ENCODE measurements around the gene R3HDM1. TPM values are rescaled to one million over a fixed set of nuclear protein-coding genes. Genes with fewer than 3 reads are reported as not detected.

Gene R3HDM1
- polyA plus RNA-seq, 1 donor = 23.5 TPM

- Histone ChIP-seq H3K27ac (ENCODE audit: low read length) (no peak overlapping the region), H3K4me3 (ENCODE audit: low read length) (no peak overlapping the region), H3K4me1 (ENCODE audit: control insufficient read depth, insufficient read depth, low read length) (no peaks in the 10 kb centered on the region), H3K27me3 (ENCODE audit: control insufficient read depth, insufficient read depth, low read length) (no peaks in the 10 kb centered on the region), H3K9me3 (ENCODE audit: control insufficient read depth, low read depth, low read length) (no peaks in the 10 kb centered on the region), H3K36me3 (ENCODE audit: control insufficient read depth, insufficient read depth, low read length) (no peaks in the 10 kb centered on the region)
- no CpG with 5 or more reads among the region's 4 CpGs for WGBS (ENCODE audit: insufficient coverage, low lambda C conversion rate)
- DNase-seq = no peak
Measured at GRCh38 chr2:135563793-135564192, 32.5 kb downstream of the R3HDM1 start.

- Histone ChIP-seq H3K36me3 (ENCODE audit: control insufficient read depth, insufficient read depth, low read length) (no peaks in the 10 kb centered on the region), H3K27me3 (ENCODE audit: control insufficient read depth, insufficient read depth, low read length) (no peaks in the 10 kb centered on the region), H3K4me1 (ENCODE audit: control insufficient read depth, insufficient read depth, low read length) (no peaks in the 10 kb centered on the region), H3K27ac (ENCODE audit: low read length) (no peak overlapping the region), H3K4me3 (ENCODE audit: low read length) (no peak overlapping the region), H3K9me3 (ENCODE audit: control insufficient read depth, low read depth, low read length) (no peaks in the 10 kb centered on the region)
- 73% methylated on average over 2 of the region's 2 CpGs for WGBS (ENCODE audit: insufficient coverage, low lambda C conversion rate)
- no peak for DNase-seq
Measured at GRCh38 chr2:135570884-135571283, 39.6 kb downstream of the R3HDM1 start.

GRCh38 chr2:135573620-135574019, 42.3 kb downstream of the R3HDM1 start:
- H3K9me3 ChIP-seq (ENCODE audit: control insufficient read depth, low read depth, low read length) = no peaks in the 10 kb centered on the region
- H3K4me3 ChIP-seq (ENCODE audit: low read length) = no peak overlapping the region
- no peaks in the 10 kb centered on the region for H3K36me3 ChIP-seq (ENCODE audit: control insufficient read depth, insufficient read depth, low read length)
- H3K27me3 ChIP-seq (ENCODE audit: control insufficient read depth, insufficient read depth, low read length) = no peaks in the 10 kb centered on the region
- no peaks in the 10 kb centered on the region for H3K4me1 ChIP-seq (ENCODE audit: control insufficient read depth, insufficient read depth, low read length)
- no peak overlapping the region for H3K27ac ChIP-seq (ENCODE audit: low read length)
- 100% methylated on average over 1 of the region's 1 CpG for WGBS (ENCODE audit: insufficient coverage, low lambda C conversion rate)
- no peak for DNase-seq

- no peak for DNase-seq
- H3K4me1 ChIP-seq (ENCODE audit: control insufficient read depth, insufficient read depth, low read length) = no peaks in the 10 kb centered on the region
- WGBS (ENCODE audit: insufficient coverage, low lambda C conversion rate) = 100% methylated on average over 1 of the region's 3 CpGs
- H3K36me3 ChIP-seq (ENCODE audit: control insufficient read depth, insufficient read depth, low read length) = no peaks in the 10 kb centered on the region
- H3K4me3 ChIP-seq (ENCODE audit: low read length) = no peak overlapping the region
- H3K27ac ChIP-seq (ENCODE audit: low read length) = no peak overlapping the region
- H3K9me3 ChIP-seq (ENCODE audit: control insufficient read depth, low read depth, low read length) = no peaks in the 10 kb centered on the region
- no peaks in the 10 kb centered on the region for H3K27me3 ChIP-seq (ENCODE audit: control insufficient read depth, insufficient read depth, low read length)
Measured at GRCh38 chr2:135581282-135581681, 50.0 kb downstream of the R3HDM1 start.

GRCh38 chr2:135582383-135582782, 51.1 kb downstream of the R3HDM1 start:
- Histone ChIP-seq H3K36me3 (ENCODE audit: control insufficient read depth, insufficient read depth, low read length) (no peaks in the 10 kb centered on the region), H3K27me3 (ENCODE audit: control insufficient read depth, insufficient read depth, low read length) (no peaks in the 10 kb centered on the region), H3K9me3 (ENCODE audit: control insufficient read depth, low read depth, low read length) (no peaks in the 10 kb centered on the region), H3K4me3 (ENCODE audit: low read length) (no peak overlapping the region), H3K4me1 (ENCODE audit: control insufficient read depth, insufficient read depth, low read length) (no peaks in the 10 kb centered on the region), H3K27ac (ENCODE audit: low read length) (no peak overlapping the region)
- no peak for DNase-seq
- no CpG with 5 or more reads among the region's 2 CpGs for WGBS (ENCODE audit: insufficient coverage, low lambda C conversion rate)

GRCh38 chr2:135585586-135585985, 54.3 kb downstream of the R3HDM1 start:
- H3K27ac ChIP-seq (ENCODE audit: low read length) = no peak overlapping the region
- H3K9me3 ChIP-seq (ENCODE audit: control insufficient read depth, low read depth, low read length) = no peaks in the 10 kb centered on the region
- no peaks in the 10 kb centered on the region for H3K4me1 ChIP-seq (ENCODE audit: control insufficient read depth, insufficient read depth, low read length)
- no peak for DNase-seq
- no peak overlapping the region for H3K4me3 ChIP-seq (ENCODE audit: low read length)
- no peaks in the 10 kb centered on the region for H3K36me3 ChIP-seq (ENCODE audit: control insufficient read depth, insufficient read depth, low read length)
- no peaks in the 10 kb centered on the region for H3K27me3 ChIP-seq (ENCODE audit: control insufficient read depth, insufficient read depth, low read length)
- no CpG with 5 or more reads among the region's 2 CpGs for WGBS (ENCODE audit: insufficient coverage, low lambda C conversion rate)

GRCh38 chr2:135586148-135586547, 54.9 kb downstream of the R3HDM1 start:
- no CpG with 5 or more reads among the region's 1 CpG for WGBS (ENCODE audit: insufficient coverage, low lambda C conversion rate)

GRCh38 chr2:135587958-135588357, 56.7 kb downstream of the R3HDM1 start:
- Histone ChIP-seq H3K27me3 (ENCODE audit: control insufficient read depth, insufficient read depth, low read length) (no peaks in the 10 kb centered on the region), H3K27ac (ENCODE audit: low read length) (no peak overlapping the region), H3K4me3 (ENCODE audit: low read length) (no peak overlapping the region), H3K36me3 (ENCODE audit: control insufficient read depth, insufficient read depth, low read length) (no peaks in the 10 kb centered on the region), H3K9me3 (ENCODE audit: control insufficient read depth, low read depth, low read length) (no peaks in the 10 kb centered on the region), H3K4me1 (ENCODE audit: control insufficient read depth, insufficient read depth, low read length) (no peaks in the 10 kb centered on the region)
- DNase-seq = no peak
- WGBS (ENCODE audit: insufficient coverage, low lambda C conversion rate) = 86% methylated on average over 1 of the region's 1 CpG

More at GRCh38 chr2:135586148-135586547, 54.9 kb downstream of the R3HDM1 start:
- Histone ChIP-seq H3K27ac (ENCODE audit: low read length) (no peak overlapping the region), H3K9me3 (ENCODE audit: control insufficient read depth, low read depth, low read length) (no peaks in the 10 kb centered on the region), H3K4me3 (ENCODE audit: low read length) (no peak overlapping the region), H3K27me3 (ENCODE audit: control insufficient read depth, insufficient read depth, low read length) (no peaks in the 10 kb centered on the region), H3K4me1 (ENCODE audit: control insufficient read depth, insufficient read depth, low read length) (no peaks in the 10 kb centered on the region), H3K36me3 (ENCODE audit: control insufficient read depth, insufficient read depth, low read length) (no peaks in the 10 kb centered on the region)
- no peak for DNase-seq

GRCh38 chr2:135590619-135591260, 59.5 kb downstream of the R3HDM1 start:
- no peak for DNase-seq

GRCh38 chr2:135600915-135601314, 69.6 kb downstream of the R3HDM1 start:
- no peaks in the 10 kb centered on the region for H3K4me1 ChIP-seq (ENCODE audit: control insufficient read depth, insufficient read depth, low read length)
- no peak overlapping the region for H3K4me3 ChIP-seq (ENCODE audit: low read length)
- 86% methylated on average over 1 of the region's 2 CpGs for WGBS (ENCODE audit: insufficient coverage, low lambda C conversion rate)
- DNase-seq = no peak
- no peaks in the 10 kb centered on the region for H3K9me3 ChIP-seq (ENCODE audit: control insufficient read depth, low read depth, low read length)
- H3K27me3 ChIP-seq (ENCODE audit: control insufficient read depth, insufficient read depth, low read length) = no peaks in the 10 kb centered on the region
- no peak overlapping the region for H3K27ac ChIP-seq (ENCODE audit: low read length)
- peaks cover 15% of the 10 kb centered on the region for H3K36me3 ChIP-seq (ENCODE audit: control insufficient read depth, insufficient read depth, low read length)

More at GRCh38 chr2:135590619-135591260, 59.5 kb downstream of the R3HDM1 start:
- no peak overlapping the region for H3K4me3 ChIP-seq (ENCODE audit: low read length)
- no peaks in the 10 kb centered on the region for H3K4me1 ChIP-seq (ENCODE audit: control insufficient read depth, insufficient read depth, low read length)
- H3K27me3 ChIP-seq (ENCODE audit: control insufficient read depth, insufficient read depth, low read length) = no peaks in the 10 kb centered on the region
- H3K36me3 ChIP-seq (ENCODE audit: control insufficient read depth, insufficient read depth, low read length) = no peaks in the 10 kb centered on the region
- no peak overlapping the region for H3K27ac ChIP-seq (ENCODE audit: low read length)
- WGBS (ENCODE audit: insufficient coverage, low lambda C conversion rate) = 80% methylated on average over 2 of the region's 2 CpGs
- no peaks in the 10 kb centered on the region for H3K9me3 ChIP-seq (ENCODE audit: control insufficient read depth, low read depth, low read length)

GRCh38 chr2:135603543-135603942, 72.3 kb downstream of the R3HDM1 start:
- 40% methylated on average over 1 of the region's 7 CpGs for WGBS (ENCODE audit: insufficient coverage, low lambda C conversion rate)
- Histone ChIP-seq H3K4me1 (ENCODE audit: control insufficient read depth, insufficient read depth, low read length) (no peaks in the 10 kb centered on the region), H3K9me3 (ENCODE audit: control insufficient read depth, low read depth, low read length) (no peaks in the 10 kb centered on the region), H3K27ac (ENCODE audit: low read length) (no peak overlapping the region), H3K4me3 (ENCODE audit: low read length) (no peak overlapping the region), H3K36me3 (ENCODE audit: control insufficient read depth, insufficient read depth, low read length) (peaks cover 22% of the 10 kb centered on the region), H3K27me3 (ENCODE audit: control insufficient read depth, insufficient read depth, low read length) (no peaks in the 10 kb centered on the region)
- no peak for DNase-seq
